ENCODE data around the gene GSTM5.

Gene GSTM5

GRCh38 chr1:109757936-109758786 lies 46.1 kb downstream of the GSTM5 start:
- no peaks in the 10 kb centered on the region for H3K27me3 ChIP-seq (ENCODE audit: control insufficient read depth, insufficient read depth, low read length)
- no peaks in the 10 kb centered on the region for H3K9me3 ChIP-seq (ENCODE audit: control insufficient read depth, insufficient read depth, low read length)
- no peak overlapping the region for H3K4me3 ChIP-seq (ENCODE audit: low read depth, low read length)
- no peaks in the 10 kb centered on the region for H3K36me3 ChIP-seq (ENCODE audit: control insufficient read depth, insufficient read depth, low read length)
- H3K9ac ChIP-seq (ENCODE audit: low read depth, low read length), result no peak overlapping the region
- no peaks in the 10 kb centered on the region for H3K4me1 ChIP-seq (ENCODE audit: control insufficient read depth, insufficient read depth, low read length)

GRCh38 chr1:109759513-109760334 lies 47.7 kb downstream of the GSTM5 start:
- Histone ChIP-seq H3K9ac (ENCODE audit: low read depth, low read length) (no peak overlapping the region), H3K4me3 (ENCODE audit: low read depth, low read length) (no peak overlapping the region), H3K9me3 (ENCODE audit: control insufficient read depth, insufficient read depth, low read length) (no peaks in the 10 kb centered on the region), H3K4me1 (ENCODE audit: control insufficient read depth, insufficient read depth, low read length) (no peaks in the 10 kb centered on the region), H3K36me3 (ENCODE audit: control insufficient read depth, insufficient read depth, low read length) (no peaks in the 10 kb centered on the region), H3K27me3 (ENCODE audit: control insufficient read depth, insufficient read depth, low read length) (no peaks in the 10 kb centered on the region)

GRCh38 chr1:109760581-109761226 lies 48.7 kb downstream of the GSTM5 start:
- no peak overlapping the region for H3K4me3 ChIP-seq (ENCODE audit: low read depth, low read length)
- no peaks in the 10 kb centered on the region for H3K4me1 ChIP-seq (ENCODE audit: control insufficient read depth, insufficient read depth, low read length)
- H3K9ac ChIP-seq (ENCODE audit: low read depth, low read length), result no peak overlapping the region
- H3K9me3 ChIP-seq (ENCODE audit: control insufficient read depth, insufficient read depth, low read length), result no peaks in the 10 kb centered on the region
- H3K36me3 ChIP-seq (ENCODE audit: control insufficient read depth, insufficient read depth, low read length), result no peaks in the 10 kb centered on the region
- H3K27me3 ChIP-seq (ENCODE audit: control insufficient read depth, insufficient read depth, low read length), result no peaks in the 10 kb centered on the region

GRCh38 chr1:109761227-109762038 lies 49.4 kb downstream of the GSTM5 start:
- Histone ChIP-seq H3K36me3 (ENCODE audit: control insufficient read depth, insufficient read depth, low read length) (no peaks in the 10 kb centered on the region), H3K9ac (ENCODE audit: low read depth, low read length) (no peak overlapping the region), H3K4me3 (ENCODE audit: low read depth, low read length) (no peak overlapping the region)

GRCh38 chr1:109762039-109762585 lies 50.1 kb downstream of the GSTM5 start:
- H3K27me3 ChIP-seq (ENCODE audit: control insufficient read depth, insufficient read depth, low read length), result no peaks in the 10 kb centered on the region
- H3K36me3 ChIP-seq (ENCODE audit: control insufficient read depth, insufficient read depth, low read length), result no peaks in the 10 kb centered on the region
- H3K9me3 ChIP-seq (ENCODE audit: control insufficient read depth, insufficient read depth, low read length), result no peaks in the 10 kb centered on the region
- no peak overlapping the region for H3K4me3 ChIP-seq (ENCODE audit: low read depth, low read length)
- no peaks in the 10 kb centered on the region for H3K4me1 ChIP-seq (ENCODE audit: control insufficient read depth, insufficient read depth, low read length)
- no peak overlapping the region for H3K9ac ChIP-seq (ENCODE audit: low read depth, low read length)

More at GRCh38 chr1:109761227-109762038, 49.4 kb downstream of the GSTM5 start:
- no peaks in the 10 kb centered on the region for H3K9me3 ChIP-seq (ENCODE audit: control insufficient read depth, insufficient read depth, low read length)
- no peaks in the 10 kb centered on the region for H3K27me3 ChIP-seq (ENCODE audit: control insufficient read depth, insufficient read depth, low read length)
- H3K4me1 ChIP-seq (ENCODE audit: control insufficient read depth, insufficient read depth, low read length), result no peaks in the 10 kb centered on the region

- Histone ChIP-seq H3K36me3 (ENCODE audit: control insufficient read depth, insufficient read depth, low read length) (no peaks in the 10 kb centered on the region), H3K4me3 (ENCODE audit: low read depth, low read length) (no peak overlapping the region), H3K4me1 (ENCODE audit: control insufficient read depth, insufficient read depth, low read length) (no peaks in the 10 kb centered on the region), H3K27me3 (ENCODE audit: control insufficient read depth, insufficient read depth, low read length) (no peaks in the 10 kb centered on the region), H3K9me3 (ENCODE audit: control insufficient read depth, insufficient read depth, low read length) (no peaks in the 10 kb centered on the region), H3K9ac (ENCODE audit: low read depth, low read length) (no peak overlapping the region)
Measured at GRCh38 chr1:109762821-109763645, 51.0 kb downstream of the GSTM5 start.

- Histone ChIP-seq H3K27me3 (ENCODE audit: control insufficient read depth, insufficient read depth, low read length) (no peaks in the 10 kb centered on the region), H3K4me3 (ENCODE audit: low read depth, low read length) (no peak within 1 kb of the TSS), H3K9ac (ENCODE audit: low read depth, low read length) (no peak within 1 kb of the TSS), H3K36me3 (ENCODE audit: control insufficient read depth, insufficient read depth, low read length) (no peaks in the 10 kb centered on the region), H3K4me1 (ENCODE audit: control insufficient read depth, insufficient read depth, low read length) (no peaks in the 10 kb centered on the region), H3K9me3 (ENCODE audit: control insufficient read depth, insufficient read depth, low read length) (no peaks in the 10 kb centered on the region)
Measured at GRCh38 chr1:109763646-109764415, 51.8 kb downstream of the GSTM5 start, which contains the start of gene EPS8L3. Gene EPS8L3 (minus strand): TSS chr1:109763923. CDS start chr1:109761749, 2,174 bp downstream.

- H3K36me3 ChIP-seq (ENCODE audit: control insufficient read depth, insufficient read depth, low read length), result no peaks in the 10 kb centered on the region
- H3K27me3 ChIP-seq (ENCODE audit: control insufficient read depth, insufficient read depth, low read length), result no peaks in the 10 kb centered on the region
- no peak overlapping the region for H3K9ac ChIP-seq (ENCODE audit: low read depth, low read length)
- no peaks in the 10 kb centered on the region for H3K4me1 ChIP-seq (ENCODE audit: control insufficient read depth, insufficient read depth, low read length)
- H3K4me3 ChIP-seq (ENCODE audit: low read depth, low read length), result no peak overlapping the region
- no peaks in the 10 kb centered on the region for H3K9me3 ChIP-seq (ENCODE audit: control insufficient read depth, insufficient read depth, low read length)
Measured at GRCh38 chr1:109764561-109765482, 52.8 kb downstream of the GSTM5 start.

GRCh38 chr1:109765483-109765815 lies 53.4 kb downstream of the GSTM5 start:
- no peaks in the 10 kb centered on the region for H3K4me1 ChIP-seq (ENCODE audit: control insufficient read depth, insufficient read depth, low read length)
- no peak overlapping the region for H3K9ac ChIP-seq (ENCODE audit: low read depth, low read length)
- no peaks in the 10 kb centered on the region for H3K27me3 ChIP-seq (ENCODE audit: control insufficient read depth, insufficient read depth, low read length)
- H3K4me3 ChIP-seq (ENCODE audit: low read depth, low read length), result no peak overlapping the region
- no peaks in the 10 kb centered on the region for H3K36me3 ChIP-seq (ENCODE audit: control insufficient read depth, insufficient read depth, low read length)
- no peaks in the 10 kb centered on the region for H3K9me3 ChIP-seq (ENCODE audit: control insufficient read depth, insufficient read depth, low read length)
